UCSD-AML1 (cell line): ENCODE measurements around the gene SCTR.

Source experiments
- DNase-seq: peaks from one replicate; lab custom pipeline; 2025; ENCODE audit not compliant: unreplicated experiment; lab: John Stamatoyannopoulos, UW

Gene SCTR

GRCh38 chr2:119431976-119432850 is 92.1 kb downstream of the SCTR start:
- DNase-seq = no peak

- no peak for DNase-seq
Measured at GRCh38 chr2:119431155-119431975, 92.9 kb downstream of the SCTR start, which contains the start of gene TMEM37. TMEM37 (plus strand) TSS chr2:119431854; CDS start chr2:119431904, 50 bp downstream.

- no peak for DNase-seq
Measured at GRCh38 chr2:119430023-119430498, 94.2 kb downstream of the SCTR start.

GRCh38 chr2:119429225-119429981 is 94.9 kb downstream of the SCTR start:
- no peak for DNase-seq

- no peak for DNase-seq
Measured at GRCh38 chr2:119428488-119429224, 95.6 kb downstream of the SCTR start.

- no peak for DNase-seq
Measured at GRCh38 chr2:119427756-119428155, 96.5 kb downstream of the SCTR start.

GRCh38 chr2:119426801-119427395 is 97.4 kb downstream of the SCTR start:
- DNase-seq = no peak

- no peak for DNase-seq
Measured at GRCh38 chr2:119426396-119426675, 97.9 kb downstream of the SCTR start.

GRCh38 chr2:119425620-119426395 is 98.5 kb downstream of the SCTR start:
- DNase-seq = no peak

GRCh38 chr2:119425119-119425405 is 99.2 kb downstream of the SCTR start:
- DNase-seq = no peak

GRCh38 chr2:119424284-119425118 is 99.8 kb downstream of the SCTR start:
- DNase-seq = no peak

- DNase-seq = no peak
Measured at GRCh38 chr2:119423811-119424210, 100.5 kb downstream of the SCTR start.

GRCh38 chr2:119423108-119423444 is 101.2 kb downstream of the SCTR start:
- DNase-seq = no peak

GRCh38 chr2:119422360-119423107 is 101.7 kb downstream of the SCTR start:
- no peak for DNase-seq

GRCh38 chr2:119421741-119422140 is 102.5 kb downstream of the SCTR start:
- no peak for DNase-seq

- DNase-seq = no peak
Measured at GRCh38 chr2:119421304-119421703, 103.0 kb downstream of the SCTR start.

GRCh38 chr2:119419803-119420508 is 104.3 kb downstream of the SCTR start:
- no peak for DNase-seq

- no peak for DNase-seq
Measured at GRCh38 chr2:119419065-119419464, 105.2 kb downstream of the SCTR start.
